Naive B cell (primary cell): Measurements from ENCODE around the gene IER3. TPM values are rescaled to one million over a fixed set of nuclear protein-coding genes. Genes with fewer than 3 reads are reported as not detected.
A peak's percentile ranks its signal among the peaks of the same experiment; 100 is the strongest.
"Not testable (repeated sequence)": the region's sequence is repeated elsewhere in the genome, so short reads cannot be mapped to it uniquely, and the experiment has no call there.

Experiments used
- ATAC-seq, 2 donors: fragments of 150-1000 bp; cut with Tn5 transposase; 2 replicates each; pipeline ENCODE4 v1.10.0; 2021; ENCODE audit warnings: low read depth in 2 of 2, mild to moderate bottlenecking in 2 of 2, moderate library complexity in 2 of 2
- DNase-seq: peaks from one replicate; pipeline ENCODE4 v3.0.0; 2022
- H3K27ac Mint-ChIP-seq, 6 donors: one replicate each; pipeline ENCODE4 v1.8.0; 2020 to 2022; ENCODE audit warnings: mild to moderate bottlenecking in 6 of 6, mixed read lengths in 6 of 6, moderate library complexity in 5 of 6, inconsistent platforms in 2 of 6
- H3K27me3 Mint-ChIP-seq, 3 donors: one replicate each; pipeline ENCODE4 v1.8.0; 2021 to 2022; ENCODE audit warnings: mixed read lengths in 3 of 3, mild to moderate bottlenecking in 1 of 3
- H3K36me3 Mint-ChIP-seq, 2 donors: one replicate each; pipeline ENCODE4 v1.8.0; 2020 to 2022; ENCODE audit warnings: mixed read lengths in 2 of 2, inconsistent platforms in 1 of 2, mild to moderate bottlenecking in 1 of 2
- H3K4me1 Mint-ChIP-seq, 3 donors: one replicate each; pipeline ENCODE4 v1.8.0; 2020 to 2022; ENCODE audit warnings: mixed read lengths in 3 of 3, inconsistent platforms in 1 of 3, mild to moderate bottlenecking in 1 of 3, moderate library complexity in 1 of 3
- H3K4me3 Mint-ChIP-seq, 8 donors: one replicate each; pipeline ENCODE4 v1.8.0; 2020 to 2022; ENCODE audit warnings: mild to moderate bottlenecking in 8 of 8, mixed read lengths in 8 of 8, moderate library complexity in 8 of 8, inconsistent platforms in 2 of 8
- H3K9me3 Mint-ChIP-seq, 7 donors: one replicate each; pipeline ENCODE4 v1.8.0; 2020 to 2022; ENCODE audit warnings: mixed read lengths in 7 of 7, mild to moderate bottlenecking in 5 of 7, inconsistent platforms in 2 of 7, moderate library complexity in 1 of 7
- polyA plus RNA-seq, 6 donors: library from polyadenylated mRNA; unstranded; fragments of 300-500 nt; fragmentation: Illumina TruSeq; gene quantifications; one replicate each; pipeline ENCODE4 v1.2.3, GENCODE V29; 2021; ENCODE audit warnings: low read depth in 6 of 6

Gene IER3
- polyA plus RNA-seq, 6 donors from 2014 or later: 0.31 TPM; not detected in 5

DNA sequence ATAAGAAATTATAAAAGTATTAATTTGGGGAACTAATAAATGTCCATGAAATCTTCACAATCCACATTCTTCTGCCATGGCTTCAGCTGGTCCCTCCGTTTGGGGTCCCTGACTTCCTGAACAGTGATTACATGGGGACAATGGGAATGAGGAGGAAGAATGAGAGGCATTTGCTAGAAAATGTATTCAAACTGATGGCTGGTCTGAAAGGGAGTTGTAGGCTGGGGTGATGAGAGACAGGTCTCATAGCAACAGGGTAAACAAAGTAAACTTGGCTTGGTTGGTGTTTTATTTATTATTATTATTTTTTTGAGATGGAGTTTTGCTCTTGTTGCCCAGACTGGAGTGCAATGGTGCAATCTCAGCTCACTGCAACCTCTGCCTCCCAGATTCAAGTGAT, 21.1 kb upstream of the IER3 start:
- not testable (repeated sequence) for H3K9me3 Mint-ChIP-seq, H3K27ac Mint-ChIP-seq

DNA sequence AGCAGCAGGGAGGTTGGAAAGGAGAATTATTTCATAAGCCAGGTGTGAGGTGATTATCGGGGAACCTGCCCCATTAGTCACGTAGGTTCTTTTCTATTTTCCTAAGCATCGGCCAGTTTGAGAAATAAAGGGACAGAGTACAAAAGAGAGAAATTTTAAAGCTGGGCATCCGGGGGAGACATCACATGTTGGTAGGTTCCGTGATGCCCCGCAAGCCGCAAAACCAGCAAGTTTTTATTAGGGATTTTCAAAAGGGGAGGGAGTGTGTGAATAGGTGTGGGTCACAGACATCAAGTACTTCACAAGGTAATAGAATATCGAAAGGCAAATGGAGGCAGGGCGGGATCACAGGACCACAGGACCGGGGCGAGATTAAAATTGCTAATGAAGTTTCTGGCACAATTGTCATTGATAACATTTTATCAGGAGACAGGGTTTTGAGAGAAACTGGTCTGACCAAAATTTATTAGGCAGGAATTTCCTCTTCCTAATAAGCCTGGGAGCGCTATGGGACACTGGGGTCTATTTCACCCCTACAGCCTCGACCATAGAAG, 20.2 kb upstream of the IER3 start:
- peak overlapping the region in 2 of 6 donors; percentile 68 to 76 for H3K27ac Mint-ChIP-seq
- H3K27me3 Mint-ChIP-seq: peaks cover 10 to 23% (median 13%) of the 10 kb centered on the region in 3 donors
- DNase-seq, H3K36me3 Mint-ChIP-seq, H3K4me3 Mint-ChIP-seq, H3K9me3 Mint-ChIP-seq, ATAC-seq: not testable (repeated sequence)
- peaks cover 3 to 21% (median 14%) of the 10 kb centered on the region in 3 donors for H3K4me1 Mint-ChIP-seq

More for the DNA sequence above, 21.1 kb upstream of the IER3 start:
- peaks cover 10 to 26% (median 18%) of the 10 kb centered on the region in 3 donors for H3K4me1 Mint-ChIP-seq
- not testable (repeated sequence) for H3K36me3 Mint-ChIP-seq, H3K4me3 Mint-ChIP-seq, DNase-seq, ATAC-seq
- peaks cover 10 to 23% (median 20%) of the 10 kb centered on the region in 3 donors for H3K27me3 Mint-ChIP-seq

DNA sequence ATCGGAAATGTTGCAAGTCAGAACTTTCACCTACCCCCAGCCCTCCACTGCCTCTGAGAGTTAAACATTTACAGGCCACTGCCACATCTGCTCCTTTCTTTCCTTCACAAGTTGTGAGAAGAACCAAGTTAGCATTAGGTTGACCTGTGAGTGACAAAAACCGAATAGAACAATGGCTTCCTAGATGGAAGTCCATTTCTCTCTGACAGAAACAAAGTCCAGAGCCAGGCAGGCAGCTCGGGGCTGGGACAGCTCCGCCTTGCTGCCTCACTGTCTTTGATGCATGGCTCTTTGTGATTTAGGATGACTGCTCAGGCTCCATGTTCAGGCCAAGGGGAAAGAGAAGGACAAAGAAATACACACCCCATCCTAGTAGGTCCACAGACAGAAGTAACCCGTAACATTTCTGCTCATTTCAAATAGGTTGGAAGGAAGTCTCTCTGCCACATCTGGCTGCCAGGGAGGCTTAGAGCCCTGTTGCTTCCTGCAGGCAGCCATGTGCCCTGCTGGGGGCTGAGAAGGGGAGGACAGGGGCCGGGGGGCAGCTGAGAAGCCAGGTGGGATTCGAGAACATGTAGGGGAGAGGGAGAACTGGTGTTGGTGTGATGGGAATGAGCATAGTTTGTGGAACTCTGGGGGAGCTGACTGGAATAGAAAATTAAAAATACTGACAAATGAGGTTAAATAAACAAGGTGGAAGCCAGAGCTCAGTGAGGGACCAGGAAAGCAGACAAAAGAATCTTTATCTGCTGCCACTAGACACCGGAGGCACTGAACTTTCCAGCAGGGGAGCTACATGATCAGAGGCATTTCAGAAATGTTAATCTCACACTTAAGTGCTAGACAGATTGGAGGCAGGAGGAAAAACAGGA, 19.5 kb upstream of the IER3 start:
- Mint-ChIP-seq H3K27me3 (peaks cover 10 to 23% (median 13%) of the 10 kb centered on the region in 3 donors), H3K4me3 (peak overlapping the region in 1 of 8 donors; percentile 11), H3K36me3 (peaks cover 0 to 7% of the 10 kb centered on the region in 2 donors), H3K27ac (peak overlapping the region in 1 of 6 donors; percentile 29), H3K4me1 (peaks cover 0 to 21% (median 14%) of the 10 kb centered on the region in 3 donors), H3K9me3 (peaks cover 0 to 9% (median 0%) of the 10 kb centered on the region in 7 donors)
- DNase-seq: no peak
- no peak for ATAC-seq

DNA sequence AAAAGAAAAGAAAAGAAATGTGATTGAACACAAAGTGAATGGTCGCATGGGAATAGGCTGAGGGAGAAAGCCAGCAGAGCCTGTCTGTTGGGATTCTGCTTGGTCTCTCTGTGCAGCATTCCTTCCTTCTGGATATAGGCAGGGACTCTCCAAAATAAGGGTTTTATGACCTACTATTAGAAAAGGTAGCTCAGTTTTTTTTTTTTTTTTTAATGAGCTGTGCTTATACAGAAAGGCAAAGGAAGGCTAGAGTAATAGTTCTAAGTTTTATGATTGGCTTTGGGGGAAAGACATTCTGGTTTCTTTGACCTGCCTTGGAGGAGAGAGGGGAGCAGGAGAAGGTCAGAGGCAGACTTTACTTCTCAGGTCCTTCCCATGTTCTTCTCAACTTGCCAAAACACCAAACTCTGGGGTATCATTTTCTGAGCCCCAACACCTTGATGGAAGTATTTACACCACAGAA, 18.8 kb upstream of the IER3 start:
- Mint-ChIP-seq H3K9me3 (peaks cover 0 to 9% (median 0%) of the 10 kb centered on the region in 7 donors), H3K27me3 (peaks cover 10 to 23% (median 13%) of the 10 kb centered on the region in 3 donors), H3K4me1 (peaks cover 0 to 22% (median 13%) of the 10 kb centered on the region in 3 donors), H3K27ac (no peak overlapping the region), H3K4me3 (no peak overlapping the region), H3K36me3 (peaks cover 0 to 7% of the 10 kb centered on the region in 2 donors)
- ATAC-seq (no peak), DNase-seq (no peak)

DNA sequence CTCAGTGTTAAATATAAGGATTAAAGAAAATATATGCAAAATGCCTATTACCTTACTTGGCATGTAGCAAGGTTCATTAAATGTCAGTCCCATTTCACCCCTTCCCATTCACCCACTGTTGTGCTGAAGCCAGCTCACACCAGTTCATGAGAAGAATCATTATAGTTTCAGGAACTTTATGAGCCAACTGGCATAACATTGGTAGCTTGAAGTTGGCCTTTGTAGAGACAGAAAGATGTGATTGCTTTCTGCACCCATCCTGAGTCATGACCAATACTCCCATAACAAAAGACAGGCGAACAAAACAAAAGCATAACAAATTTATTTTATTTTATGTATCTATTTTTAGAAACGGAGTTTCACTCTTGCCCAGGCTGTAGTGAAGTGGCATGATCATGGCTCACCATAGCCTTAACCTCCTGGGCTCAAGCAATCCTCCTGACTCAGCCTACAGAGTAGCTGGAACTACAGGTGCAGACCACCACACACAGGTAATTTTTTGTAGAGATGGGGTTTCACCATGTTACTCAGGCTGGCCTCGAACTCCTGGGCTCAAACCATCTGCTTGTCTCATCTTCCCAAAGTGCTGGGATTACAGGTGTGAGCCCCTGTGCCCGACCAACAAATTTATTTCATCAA, 17.6 kb upstream of the IER3 start:
- Mint-ChIP-seq H3K4me1 (peaks cover 0 to 19% (median 13%) of the 10 kb centered on the region in 3 donors), H3K27ac (no peak overlapping the region), H3K9me3 (peaks cover 0 to 9% (median 0%) of the 10 kb centered on the region in 7 donors), H3K27me3 (peaks cover 5 to 28% (median 13%) of the 10 kb centered on the region in 3 donors), H3K36me3 (peaks cover 0 to 7% of the 10 kb centered on the region in 2 donors), H3K4me3 (no peak overlapping the region)
- ATAC-seq (no peak), DNase-seq (no peak)

DNA sequence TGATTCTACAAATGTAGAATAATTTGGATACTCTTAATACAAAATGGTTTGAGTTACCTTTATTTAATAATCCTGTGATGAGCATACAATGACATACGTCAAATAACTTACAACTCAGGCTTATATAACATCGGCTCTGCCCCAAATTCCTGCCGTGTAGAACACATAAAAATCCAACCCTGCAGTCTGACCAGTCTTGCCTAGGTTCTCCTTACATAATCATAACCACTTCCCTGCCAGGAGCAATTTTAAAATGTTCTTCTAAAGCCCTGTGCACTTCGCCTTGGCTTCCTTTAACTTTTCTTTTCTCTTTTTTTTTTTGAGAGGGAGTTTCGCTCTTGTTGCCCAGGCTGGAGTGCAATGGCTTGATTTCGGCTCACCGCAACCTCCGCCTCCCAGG, 16.2 kb upstream of the IER3 start:
- Mint-ChIP-seq H3K36me3 (peaks cover 0 to 7% of the 10 kb centered on the region in 2 donors), H3K9me3 (peaks cover 0 to 9% (median 0%) of the 10 kb centered on the region in 7 donors), H3K27me3 (peaks cover 5 to 28% (median 19%) of the 10 kb centered on the region in 3 donors), H3K4me3 (peak overlapping the region in 1 of 8 donors; percentile 38), H3K27ac (no peak overlapping the region), H3K4me1 (peaks cover 0 to 17% (median 13%) of the 10 kb centered on the region in 3 donors)
- DNase-seq (no peak), ATAC-seq (no peak)

DNA sequence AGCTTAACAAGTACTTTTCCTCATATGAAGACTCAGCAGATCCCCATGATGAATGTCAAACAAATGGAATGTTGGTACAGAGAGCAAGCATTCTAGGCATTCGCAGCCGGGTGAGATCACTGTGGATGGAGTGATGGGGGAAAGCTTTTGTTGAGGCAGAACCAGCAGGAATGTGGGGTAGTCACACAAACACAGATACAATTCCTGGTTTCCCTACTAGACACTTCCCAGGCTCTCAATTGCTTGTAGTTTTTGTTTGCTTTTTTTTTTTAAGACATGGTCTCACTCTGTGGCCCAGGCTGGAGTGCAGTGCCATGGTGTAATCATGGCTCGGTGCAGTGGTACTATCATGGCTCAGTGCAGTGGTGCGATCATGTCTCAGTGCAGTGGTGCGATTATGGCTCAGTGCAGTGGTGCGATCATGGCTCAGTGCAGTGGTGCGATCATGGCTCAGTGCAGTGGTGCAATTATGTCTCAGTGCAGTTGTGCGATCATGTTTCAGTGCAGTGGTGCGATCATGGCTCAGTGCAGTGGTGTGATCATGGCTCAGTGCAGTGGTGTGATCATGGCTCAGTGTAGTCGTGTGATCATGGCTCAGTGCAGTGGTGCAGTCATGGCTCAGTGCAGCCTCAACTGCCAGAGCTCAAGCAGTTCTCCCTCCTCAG, 15.4 kb upstream of the IER3 start:
- Mint-ChIP-seq H3K27ac (no peak overlapping the region), H3K9me3 (peaks cover 0 to 9% (median 0%) of the 10 kb centered on the region in 7 donors), H3K27me3 (peaks cover 5 to 20% (median 19%) of the 10 kb centered on the region in 3 donors), H3K36me3 (peaks cover 0 to 7% of the 10 kb centered on the region in 2 donors), H3K4me3 (peak overlapping the region in 1 of 8 donors; percentile 70), H3K4me1 (peaks cover 0 to 17% (median 13%) of the 10 kb centered on the region in 3 donors)
- no peak for ATAC-seq
- no peak for DNase-seq

DNA sequence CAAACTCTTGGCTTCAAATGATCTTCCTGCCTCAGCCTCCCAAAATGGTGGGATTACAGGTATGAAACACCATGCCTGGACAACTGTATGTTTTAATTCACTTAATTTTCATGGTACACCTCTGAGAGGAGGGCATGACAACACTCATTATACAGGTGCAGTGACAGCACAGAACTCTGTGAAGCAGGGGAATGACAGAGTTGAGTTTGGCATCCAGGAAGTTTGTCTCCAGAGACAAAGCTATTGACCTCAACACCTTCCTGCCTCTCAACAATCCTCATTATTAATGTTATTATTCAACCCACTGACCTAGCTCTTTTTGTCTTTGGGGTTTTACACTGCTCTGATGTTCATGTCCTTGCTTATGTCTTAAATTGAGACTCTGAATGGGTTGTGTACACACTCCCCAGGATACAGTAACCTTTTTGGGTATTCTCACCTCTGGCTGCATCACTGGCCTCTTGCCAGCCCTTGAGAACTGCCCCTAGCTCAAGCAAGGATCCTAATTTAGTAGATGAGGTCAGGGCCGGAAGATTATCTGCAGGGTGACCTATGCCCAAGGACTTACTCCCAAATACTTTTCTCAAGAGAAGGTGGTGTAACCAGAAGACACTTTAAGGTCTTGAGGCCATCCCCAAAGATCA, 13.0 kb upstream of the IER3 start:
- ATAC-seq (no peak), DNase-seq (no peak)
- no peak overlapping the region for H3K4me3 Mint-ChIP-seq
- H3K36me3 Mint-ChIP-seq: no peaks in the 10 kb centered on the region
- peaks cover 0 to 21% (median 18%) of the 10 kb centered on the region in 3 donors for H3K4me1 Mint-ChIP-seq
- H3K9me3 Mint-ChIP-seq: peaks cover 0 to 3% (median 0%) of the 10 kb centered on the region in 7 donors
- peak overlapping the region in 1 of 6 donors; percentile 57 for H3K27ac Mint-ChIP-seq
- H3K27me3 Mint-ChIP-seq: peaks cover 0 to 10% (median 5%) of the 10 kb centered on the region in 3 donors

DNA sequence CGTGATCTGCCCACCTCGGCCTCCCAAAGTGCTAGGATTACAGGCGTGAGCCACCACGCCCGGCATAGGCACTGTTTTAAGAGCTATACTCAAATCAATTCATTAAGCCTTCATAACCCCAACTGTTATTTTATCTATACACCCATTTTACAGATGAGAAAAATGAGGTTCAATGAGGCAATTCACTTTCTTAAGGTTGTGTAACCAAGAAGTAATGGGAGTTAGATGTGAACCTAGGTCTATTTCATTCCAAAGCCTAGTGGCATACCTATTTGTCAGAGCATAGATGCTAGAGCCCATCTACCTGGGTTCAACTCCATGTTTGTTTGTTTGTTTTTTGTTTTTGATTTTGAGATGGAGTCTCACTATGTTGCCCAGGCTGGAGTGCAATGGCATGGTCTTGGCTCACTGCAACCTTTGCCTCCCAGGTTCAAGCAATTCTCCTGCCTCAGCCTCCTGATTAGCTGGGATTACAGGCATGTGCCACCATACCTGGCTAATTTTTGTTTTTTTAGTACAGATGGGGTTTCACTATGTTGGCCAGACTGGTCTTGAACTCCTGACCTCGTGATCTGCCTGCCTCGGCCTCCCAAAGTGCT, 12.2 kb upstream of the IER3 start:
- H3K27ac Mint-ChIP-seq, H3K4me3 Mint-ChIP-seq, ATAC-seq, H3K9me3 Mint-ChIP-seq, DNase-seq, H3K36me3 Mint-ChIP-seq: not testable (repeated sequence)
- Mint-ChIP-seq H3K4me1 (peaks cover 0 to 21% (median 20%) of the 10 kb centered on the region in 3 donors), H3K27me3 (peaks cover 0 to 14% (median 5%) of the 10 kb centered on the region in 3 donors)

DNA sequence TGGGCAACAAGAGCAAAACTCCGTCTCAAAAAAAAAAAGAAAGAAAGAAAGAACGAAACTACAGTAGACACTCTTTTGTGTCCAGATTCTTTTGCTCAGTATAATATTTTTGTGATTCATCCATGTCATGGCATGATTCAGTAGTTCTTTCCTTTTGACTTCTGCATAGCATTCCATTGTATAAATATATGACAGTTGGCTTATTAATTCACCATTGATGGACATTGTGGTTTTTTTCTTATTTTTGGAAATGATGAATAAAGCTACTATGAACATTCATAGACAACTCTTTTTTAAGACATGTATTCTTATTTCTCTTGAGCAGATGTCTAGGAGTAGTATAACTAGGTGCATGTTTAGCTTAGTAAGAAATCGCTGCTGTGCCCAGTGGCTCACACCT, 10.3 kb upstream of the IER3 start:
- Mint-ChIP-seq H3K4me1 (peaks cover 0 to 18% (median 17%) of the 10 kb centered on the region in 3 donors), H3K27me3 (peaks cover 0 to 14% (median 5%) of the 10 kb centered on the region in 3 donors), H3K36me3 (no peaks in the 10 kb centered on the region), H3K9me3 (no peaks in the 10 kb centered on the region), H3K4me3 (no peak overlapping the region), H3K27ac (no peak overlapping the region)
- no peak for ATAC-seq
- DNase-seq: no peak

DNA sequence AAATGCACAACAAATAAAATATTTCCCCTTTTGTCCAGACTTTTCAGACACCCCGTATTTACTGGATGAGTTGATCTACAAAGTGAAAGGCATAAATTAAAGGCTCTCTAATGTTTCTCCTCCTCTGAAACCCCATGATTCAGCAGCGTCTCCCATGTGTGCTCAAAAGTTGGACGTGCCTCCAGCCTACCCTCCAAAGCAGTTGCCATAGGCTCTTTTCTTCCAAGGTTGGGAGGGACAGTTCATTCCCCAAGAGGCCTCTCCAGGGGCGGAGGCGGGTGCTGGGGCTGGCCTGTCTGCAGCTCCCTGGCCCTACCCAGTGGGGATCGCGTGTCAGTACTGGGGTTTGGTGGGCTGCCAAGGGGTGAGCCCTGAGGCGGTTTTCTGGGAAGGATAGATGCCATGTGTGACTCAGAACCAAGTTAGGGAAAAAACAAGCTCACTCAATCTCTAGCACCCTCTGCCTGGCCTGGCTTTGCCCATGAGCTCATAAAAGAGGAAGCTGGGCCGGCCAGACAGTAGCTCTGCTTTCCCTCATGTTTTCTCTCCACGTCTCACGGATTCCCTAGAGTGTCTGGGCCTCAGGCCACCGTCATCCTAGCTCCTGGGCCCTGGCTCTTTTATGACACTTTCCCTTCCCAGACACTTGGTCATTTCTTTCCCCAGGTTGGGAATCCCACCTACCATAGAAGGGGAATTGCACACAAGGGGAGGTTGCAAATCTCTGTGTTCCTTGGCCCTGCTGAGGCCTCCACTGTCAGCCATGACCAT, 8.0 kb upstream of the IER3 start:
- Mint-ChIP-seq H3K27me3 (peaks cover 0 to 17% (median 3%) of the 10 kb centered on the region in 3 donors), H3K4me3 (no peak overlapping the region), H3K4me1 (peaks cover 0 to 7% (median 4%) of the 10 kb centered on the region in 3 donors), H3K9me3 (no peaks in the 10 kb centered on the region), H3K36me3 (no peaks in the 10 kb centered on the region), H3K27ac (peak overlapping the region in 1 of 6 donors; percentile 65)
- DNase-seq (no peak), ATAC-seq (peak in 1 of 2 donors; percentile 36)

DNA sequence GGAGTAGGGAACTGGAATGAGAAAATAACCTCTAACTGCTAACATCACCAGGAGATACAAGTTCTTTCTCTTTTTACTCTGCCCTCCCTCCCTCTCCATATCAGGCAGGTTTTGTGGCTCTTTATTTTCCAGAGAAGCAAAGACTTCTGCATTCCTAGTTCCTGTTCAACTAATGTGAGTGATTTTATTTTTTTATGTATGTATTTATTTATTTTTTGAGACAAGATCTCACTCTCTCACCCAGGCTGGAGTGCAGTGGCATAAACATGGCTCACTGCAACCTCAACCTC, 6.0 kb upstream of the IER3 start:
- H3K36me3 Mint-ChIP-seq: no peaks in the 10 kb centered on the region
- H3K4me3 Mint-ChIP-seq: no peak overlapping the region
- peaks cover 0 to 8% (median 4%) of the 10 kb centered on the region in 3 donors for H3K4me1 Mint-ChIP-seq
- ATAC-seq (no peak), DNase-seq (no peak)
- no peak overlapping the region for H3K27ac Mint-ChIP-seq
- H3K9me3 Mint-ChIP-seq: no peaks in the 10 kb centered on the region
- H3K27me3 Mint-ChIP-seq: peaks cover 0 to 15% (median 0%) of the 10 kb centered on the region in 3 donors
